SU-DHL-6 (cell line): ENCODE results near the gene SH3RF3.

Experiments
- EZH2phosphoT487 ChIP-seq: fragments of 200-600 bp; sonication (generic), shearing (Covaris generic); conservative IDR thresholded peaks from 2 replicates; pipeline ENCODE4 v1.6.1; 2018; ENCODE audit warnings: mild to moderate bottlenecking, antibody characterized with exemption, low read length, moderate library complexity, mixed read lengths
- TF ChIP-seq, protein P1 (sequence below): fragments of 200-600 bp; sonication (generic); IDR thresholded peaks from one replicate; pipeline ENCODE4 v1.5.1; 2017; ENCODE audit warnings: antibody characterized with exemption, mild to moderate bottlenecking, low read length, moderate library complexity; ENCODE audit not compliant: insufficient read depth, poor library complexity, severe bottlenecking

DNA sequence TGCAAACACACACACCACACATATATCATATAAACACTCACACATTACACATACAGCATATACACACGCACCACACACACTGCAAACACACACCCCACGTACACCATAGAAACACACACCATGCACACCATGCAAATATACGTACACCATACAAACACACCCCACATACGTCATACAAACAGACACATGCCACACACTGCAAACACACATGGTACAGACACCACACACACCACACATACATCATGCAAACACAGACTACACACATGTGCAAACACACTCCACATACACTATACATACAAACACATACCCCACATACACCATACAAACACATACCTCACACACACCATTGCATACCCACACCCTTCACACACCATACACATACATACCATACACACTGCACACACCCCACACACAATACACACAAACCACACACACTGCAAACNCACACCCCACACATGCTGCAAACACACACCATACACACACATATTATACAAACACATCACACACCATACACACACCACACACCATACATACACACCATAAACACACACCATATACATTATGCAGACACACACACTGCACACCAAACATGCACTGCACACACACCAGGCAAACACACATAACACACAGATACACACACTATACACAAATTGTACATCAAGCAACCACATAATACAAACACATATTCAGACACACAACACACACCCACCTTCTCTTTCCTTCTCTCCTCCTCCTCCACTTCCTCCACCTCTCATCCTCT lies 364.4 kb downstream of the SH3RF3 start:
- TF ChIP-seq, protein P1, sequence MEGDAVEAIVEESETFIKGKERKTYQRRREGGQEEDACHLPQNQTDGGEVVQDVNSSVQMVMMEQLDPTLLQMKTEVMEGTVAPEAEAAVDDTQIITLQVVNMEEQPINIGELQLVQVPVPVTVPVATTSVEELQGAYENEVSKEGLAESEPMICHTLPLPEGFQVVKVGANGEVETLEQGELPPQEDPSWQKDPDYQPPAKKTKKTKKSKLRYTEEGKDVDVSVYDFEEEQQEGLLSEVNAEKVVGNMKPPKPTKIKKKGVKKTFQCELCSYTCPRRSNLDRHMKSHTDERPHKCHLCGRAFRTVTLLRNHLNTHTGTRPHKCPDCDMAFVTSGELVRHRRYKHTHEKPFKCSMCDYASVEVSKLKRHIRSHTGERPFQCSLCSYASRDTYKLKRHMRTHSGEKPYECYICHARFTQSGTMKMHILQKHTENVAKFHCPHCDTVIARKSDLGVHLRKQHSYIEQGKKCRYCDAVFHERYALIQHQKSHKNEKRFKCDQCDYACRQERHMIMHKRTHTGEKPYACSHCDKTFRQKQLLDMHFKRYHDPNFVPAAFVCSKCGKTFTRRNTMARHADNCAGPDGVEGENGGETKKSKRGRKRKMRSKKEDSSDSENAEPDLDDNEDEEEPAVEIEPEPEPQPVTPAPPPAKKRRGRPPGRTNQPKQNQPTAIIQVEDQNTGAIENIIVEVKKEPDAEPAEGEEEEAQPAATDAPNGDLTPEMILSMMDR: no peak
- TF ChIP-seq EZH2phosphoT487: no peak
